Measurements from ENCODE around the gene UQCRHL.

UQCRHL gene

GRCh38 chr1:15808955-15809354, 1.5 kb upstream of the UQCRHL start:
- Histone ChIP-seq H3K4me3 (ENCODE audit: low read depth, low read length) (no peak overlapping the region), H3K9ac (no peak overlapping the region), H3K9me3 (ENCODE audit: control insufficient read depth, low read length) (no peaks in the 10 kb centered on the region), H2AFZ (no peak overlapping the region), H3K79me2 (no peaks in the 10 kb centered on the region), H3K27ac (no peak overlapping the region), H3K4me2 (ENCODE audit: low read length) (no peak overlapping the region), H3K36me3 (ENCODE audit: control insufficient read depth, insufficient read depth, low read length) (no peaks in the 10 kb centered on the region), H3K4me1 (no peaks in the 10 kb centered on the region), H3K27me3 (ENCODE audit: control insufficient read depth, insufficient read depth, low read length) (no peaks in the 10 kb centered on the region)
- TF ChIP-seq, protein P1, sequence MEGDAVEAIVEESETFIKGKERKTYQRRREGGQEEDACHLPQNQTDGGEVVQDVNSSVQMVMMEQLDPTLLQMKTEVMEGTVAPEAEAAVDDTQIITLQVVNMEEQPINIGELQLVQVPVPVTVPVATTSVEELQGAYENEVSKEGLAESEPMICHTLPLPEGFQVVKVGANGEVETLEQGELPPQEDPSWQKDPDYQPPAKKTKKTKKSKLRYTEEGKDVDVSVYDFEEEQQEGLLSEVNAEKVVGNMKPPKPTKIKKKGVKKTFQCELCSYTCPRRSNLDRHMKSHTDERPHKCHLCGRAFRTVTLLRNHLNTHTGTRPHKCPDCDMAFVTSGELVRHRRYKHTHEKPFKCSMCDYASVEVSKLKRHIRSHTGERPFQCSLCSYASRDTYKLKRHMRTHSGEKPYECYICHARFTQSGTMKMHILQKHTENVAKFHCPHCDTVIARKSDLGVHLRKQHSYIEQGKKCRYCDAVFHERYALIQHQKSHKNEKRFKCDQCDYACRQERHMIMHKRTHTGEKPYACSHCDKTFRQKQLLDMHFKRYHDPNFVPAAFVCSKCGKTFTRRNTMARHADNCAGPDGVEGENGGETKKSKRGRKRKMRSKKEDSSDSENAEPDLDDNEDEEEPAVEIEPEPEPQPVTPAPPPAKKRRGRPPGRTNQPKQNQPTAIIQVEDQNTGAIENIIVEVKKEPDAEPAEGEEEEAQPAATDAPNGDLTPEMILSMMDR (IDR thresholded peaks at IDR 0.05): no peak

GRCh38 chr1:15807121-15807520, 328 bp downstream of the UQCRHL start:
- no peaks in the 10 kb centered on the region for H3K79me2 ChIP-seq
- no peak overlapping the region for H3K4me3 ChIP-seq (ENCODE audit: low read depth, low read length)
- no peaks in the 10 kb centered on the region for H3K36me3 ChIP-seq (ENCODE audit: control insufficient read depth, insufficient read depth, low read length)
- no peaks in the 10 kb centered on the region for H3K27me3 ChIP-seq (ENCODE audit: control insufficient read depth, insufficient read depth, low read length)
- no peaks in the 10 kb centered on the region for H3K4me1 ChIP-seq
- no peaks in the 10 kb centered on the region for H3K9me3 ChIP-seq (ENCODE audit: control insufficient read depth, low read length)
- no peak overlapping the region for H3K9ac ChIP-seq
- H3K4me2 ChIP-seq (ENCODE audit: low read length): no peak overlapping the region
- no peak overlapping the region for H3K27ac ChIP-seq
- no peak overlapping the region for H2AFZ ChIP-seq
- TF ChIP-seq, protein P1 (IDR thresholded peaks at IDR 0.05): no peak

GRCh38 chr1:15804060-15804459, 3.4 kb downstream of the UQCRHL start:
- Histone ChIP-seq H3K4me2 (ENCODE audit: low read length) (no peak overlapping the region), H2AFZ (no peak overlapping the region), H3K27ac (no peak overlapping the region), H3K4me1 (peaks cover 9% of the 10 kb centered on the region), H3K4me3 (ENCODE audit: low read depth, low read length) (no peak overlapping the region), H3K27me3 (ENCODE audit: control insufficient read depth, insufficient read depth, low read length) (no peaks in the 10 kb centered on the region), H3K79me2 (no peaks in the 10 kb centered on the region), H3K36me3 (ENCODE audit: control insufficient read depth, insufficient read depth, low read length) (no peaks in the 10 kb centered on the region), H3K9ac (no peak overlapping the region), H3K9me3 (ENCODE audit: control insufficient read depth, low read length) (no peaks in the 10 kb centered on the region)
- TF ChIP-seq, protein P1 (IDR thresholded peaks at IDR 0.05): no peak

DNA sequence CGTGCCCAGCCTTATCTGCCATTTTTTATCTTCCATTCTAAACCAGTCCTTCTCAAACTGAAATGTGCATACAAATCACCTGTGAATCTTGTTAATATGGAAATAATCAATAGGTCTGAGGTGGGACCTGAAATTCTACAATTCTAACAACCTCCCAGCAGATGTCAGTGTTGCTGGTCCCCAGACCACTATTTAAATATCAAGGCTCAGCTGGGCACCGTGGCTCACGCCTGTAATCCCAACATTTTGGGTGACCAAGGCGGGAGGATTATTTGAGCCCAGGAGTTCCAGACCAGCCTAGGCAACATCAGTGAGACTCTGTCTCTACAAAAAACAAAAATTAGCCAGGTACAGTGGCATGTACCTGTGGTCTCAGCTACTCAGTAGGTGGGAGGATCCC, 4.1 kb downstream of the UQCRHL start:
- Histone ChIP-seq H3K4me1 (peaks cover 9% of the 10 kb centered on the region), H2AFZ (no peak overlapping the region), H3K27ac (no peak overlapping the region), H3K9me3 (ENCODE audit: control insufficient read depth, low read length) (no peaks in the 10 kb centered on the region), H3K4me3 (ENCODE audit: low read depth, low read length) (no peak overlapping the region), H3K79me2 (no peaks in the 10 kb centered on the region), H3K4me2 (ENCODE audit: low read length) (no peak overlapping the region), H3K36me3 (ENCODE audit: control insufficient read depth, insufficient read depth, low read length) (no peaks in the 10 kb centered on the region), H3K27me3 (ENCODE audit: control insufficient read depth, insufficient read depth, low read length) (no peaks in the 10 kb centered on the region), H3K9ac (no peak overlapping the region)
- TF ChIP-seq, protein P1 (IDR thresholded peaks at IDR 0.05): peak; percentile 11

DNA sequence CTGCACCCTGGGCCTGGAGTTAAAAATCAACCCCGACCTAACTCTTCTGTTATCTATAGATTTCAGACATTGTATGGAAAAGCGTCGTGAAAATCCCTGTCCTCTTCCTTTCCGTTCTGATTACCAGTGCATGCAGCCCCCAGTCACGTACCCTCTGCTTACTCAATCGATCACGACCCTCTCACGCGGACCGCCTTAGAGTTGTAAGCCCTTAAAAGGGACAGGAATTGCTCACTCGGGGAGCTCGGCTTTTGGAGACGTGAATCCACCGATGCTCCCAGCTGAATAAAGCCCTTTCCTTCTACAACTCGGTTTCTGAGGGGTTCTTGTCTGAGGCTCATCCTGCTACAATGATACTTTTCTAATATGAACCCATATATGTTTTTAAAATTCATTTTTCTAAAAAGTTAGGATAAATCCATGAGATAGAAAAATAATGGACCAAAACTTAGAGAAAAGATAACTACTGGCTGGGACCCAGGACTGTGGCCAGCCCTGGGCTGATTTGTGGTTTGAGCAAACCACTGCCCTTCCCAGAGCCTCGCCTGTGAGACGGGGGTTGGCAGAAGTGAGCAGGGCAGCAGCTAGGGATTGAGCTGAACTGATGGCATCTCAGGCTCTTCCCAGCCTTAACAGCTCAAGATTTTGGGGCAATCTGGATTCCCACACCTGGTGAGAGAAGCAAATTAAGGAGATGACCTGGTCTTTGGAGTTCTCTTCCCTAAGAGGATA, 5.0 kb downstream of the UQCRHL start:
- H3K79me2 ChIP-seq: no peaks in the 10 kb centered on the region
- no peaks in the 10 kb centered on the region for H3K27me3 ChIP-seq (ENCODE audit: control insufficient read depth, insufficient read depth, low read length)
- no peaks in the 10 kb centered on the region for H3K9me3 ChIP-seq (ENCODE audit: control insufficient read depth, low read length)
- TF ChIP-seq, protein P1 (IDR thresholded peaks at IDR 0.05): no peak
- H2AFZ ChIP-seq: no peak overlapping the region
- no peak overlapping the region for H3K9ac ChIP-seq
- no peaks in the 10 kb centered on the region for H3K36me3 ChIP-seq (ENCODE audit: control insufficient read depth, insufficient read depth, low read length)
- peaks cover 9% of the 10 kb centered on the region for H3K4me1 ChIP-seq
- no peak overlapping the region for H3K27ac ChIP-seq
- no peak overlapping the region for H3K4me3 ChIP-seq (ENCODE audit: low read depth, low read length)
- H3K4me2 ChIP-seq (ENCODE audit: low read length): no peak overlapping the region
